ENCODE measurements around the gene SLC18A2. TPM values are rescaled to one million over a fixed set of nuclear protein-coding genes. Genes with fewer than 3 reads are reported as not detected.
A peak's percentile ranks its signal among the peaks of the same experiment; 100 is the strongest.

Gene SLC18A2
- total and polyA plus RNA-seq, 9 donors: 2.4 to 12.0 (median 6.3) TPM

GRCh38 chr10:117253908-117254307, 13.0 kb downstream of the SLC18A2 start:
- no peaks in the 10 kb centered on the region for H3K9me3 ChIP-seq
- H3K27ac ChIP-seq: no peak overlapping the region
- intact Hi-C loops (cut with DNase I): no loop called here
- no peaks in the 10 kb centered on the region for H3K27me3 ChIP-seq
- TF ChIP-seq POLR2A (IDR thresholded peaks at IDR 0.05) (no peak), EP300 (IDR thresholded peaks at IDR 0.05) (no peak)
- TF ChIP-seq, protein P1, sequence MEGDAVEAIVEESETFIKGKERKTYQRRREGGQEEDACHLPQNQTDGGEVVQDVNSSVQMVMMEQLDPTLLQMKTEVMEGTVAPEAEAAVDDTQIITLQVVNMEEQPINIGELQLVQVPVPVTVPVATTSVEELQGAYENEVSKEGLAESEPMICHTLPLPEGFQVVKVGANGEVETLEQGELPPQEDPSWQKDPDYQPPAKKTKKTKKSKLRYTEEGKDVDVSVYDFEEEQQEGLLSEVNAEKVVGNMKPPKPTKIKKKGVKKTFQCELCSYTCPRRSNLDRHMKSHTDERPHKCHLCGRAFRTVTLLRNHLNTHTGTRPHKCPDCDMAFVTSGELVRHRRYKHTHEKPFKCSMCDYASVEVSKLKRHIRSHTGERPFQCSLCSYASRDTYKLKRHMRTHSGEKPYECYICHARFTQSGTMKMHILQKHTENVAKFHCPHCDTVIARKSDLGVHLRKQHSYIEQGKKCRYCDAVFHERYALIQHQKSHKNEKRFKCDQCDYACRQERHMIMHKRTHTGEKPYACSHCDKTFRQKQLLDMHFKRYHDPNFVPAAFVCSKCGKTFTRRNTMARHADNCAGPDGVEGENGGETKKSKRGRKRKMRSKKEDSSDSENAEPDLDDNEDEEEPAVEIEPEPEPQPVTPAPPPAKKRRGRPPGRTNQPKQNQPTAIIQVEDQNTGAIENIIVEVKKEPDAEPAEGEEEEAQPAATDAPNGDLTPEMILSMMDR (IDR thresholded peaks at IDR 0.05): no peak
- H3K36me3 ChIP-seq: no peaks in the 10 kb centered on the region
- peaks cover 3% of the 10 kb centered on the region for H3K4me1 ChIP-seq (ENCODE audit: insufficient read depth)
- WGBS, 3 donors: 86 to 89% (median 88%) methylated on average over 9 of the region's 9 CpGs
- DNase-seq: no peak
- H3K4me3 ChIP-seq: no peak overlapping the region

DNA sequence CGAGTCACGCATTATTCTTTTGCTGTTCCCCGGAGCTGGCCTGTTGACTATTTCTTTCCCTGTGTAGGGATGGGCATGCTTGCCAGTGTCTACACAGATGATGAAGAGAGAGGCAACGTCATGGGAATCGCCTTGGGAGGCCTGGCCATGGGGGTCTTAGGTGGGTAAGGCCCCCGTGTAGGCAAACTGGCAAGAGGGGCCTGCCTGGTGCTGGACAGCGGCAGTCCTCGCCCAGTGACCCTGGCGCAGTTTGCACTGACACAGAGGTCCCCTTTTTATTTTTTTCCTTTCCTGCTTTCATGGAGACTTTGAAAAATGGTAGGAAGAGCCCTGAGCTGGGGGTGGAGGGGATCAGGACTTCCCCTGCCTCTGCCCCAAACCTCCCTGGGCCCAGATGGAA, 13.4 kb downstream of the SLC18A2 start:
- Histone ChIP-seq H3K27me3 (no peaks in the 10 kb centered on the region), H3K9me3 (no peaks in the 10 kb centered on the region), H3K36me3 (no peaks in the 10 kb centered on the region), H3K4me1 (ENCODE audit: insufficient read depth) (peaks cover 3% of the 10 kb centered on the region), H3K27ac (no peak overlapping the region), H3K4me3 (no peak overlapping the region)
- WGBS, 3 donors: 82 to 83% (median 83%) methylated on average over 9 of the region's 9 CpGs
- TF ChIP-seq EP300 (IDR thresholded peaks at IDR 0.05) (no peak), POLR2A (IDR thresholded peaks at IDR 0.05) (no peak)
- TF ChIP-seq, protein P1 (IDR thresholded peaks at IDR 0.05): no peak
- intact Hi-C loops (cut with DNase I): no loop called here
- DNase-seq: no peak

- no peaks in the 10 kb centered on the region for H3K9me3 ChIP-seq
- intact Hi-C loops (cut with DNase I): no loop called here
- H3K4me1 ChIP-seq (ENCODE audit: insufficient read depth): peaks cover 3% of the 10 kb centered on the region
- no peaks in the 10 kb centered on the region for H3K27me3 ChIP-seq
- TF ChIP-seq EP300 (IDR thresholded peaks at IDR 0.05) (no peak), POLR2A (IDR thresholded peaks at IDR 0.05) (no peak)
- TF ChIP-seq, protein P1 (IDR thresholded peaks at IDR 0.05): no peak
- no peak overlapping the region for H3K4me3 ChIP-seq
- WGBS, 3 donors: 68 to 77% (median 69%) methylated on average over 26 of the region's 26 CpGs
- no peak overlapping the region for H3K27ac ChIP-seq
- DNase-seq: peak in 2 of 5 donors; percentile 45 to 72
- H3K36me3 ChIP-seq: no peaks in the 10 kb centered on the region
These were observed 14.1 kb downstream of the SLC18A2 start for GRCh38 chr10:117254774-117255735.

- Histone ChIP-seq H3K4me3 (no peak overlapping the region), H3K9me3 (no peaks in the 10 kb centered on the region), H3K27ac (no peak overlapping the region), H3K4me1 (ENCODE audit: insufficient read depth) (peaks cover 8% of the 10 kb centered on the region), H3K36me3 (no peaks in the 10 kb centered on the region), H3K27me3 (no peaks in the 10 kb centered on the region)
- intact Hi-C loops (cut with DNase I): no loop called here
- 88 to 92% (median 90%) methylated on average over 9 of the region's 9 CpGs for WGBS, 3 donors
- no peak for DNase-seq
- TF ChIP-seq, protein P1 (IDR thresholded peaks at IDR 0.05): no peak
- TF ChIP-seq POLR2A (IDR thresholded peaks at IDR 0.05) (no peak), EP300 (IDR thresholded peaks at IDR 0.05) (no peak)
These were observed 15.0 kb downstream of the SLC18A2 start for GRCh38 chr10:117255835-117256460.

Data from ovary (tissue), 9 donors.